HEK293 (cell line): ENCODE data around the gene CARNS1.

Experiments
- CTCF ChIP-seq: fragments of 450-650 bp; formaldehyde crosslinking; IDR thresholded peaks from 2 replicates; pipeline ENCODE4 v1.5.1; 2016; ENCODE audit warnings: missing biosample characterization, missing genetic modification characterization
- KLF1 ChIP-seq: fragments of 450-650 bp; formaldehyde crosslinking; IDR thresholded peaks from 2 replicates; pipeline ENCODE4 v1.5.1; 2016; ENCODE audit warnings: missing biosample characterization, missing genetic modification characterization
- MYNN ChIP-seq: fragments of 450-650 bp; formaldehyde crosslinking; IDR thresholded peaks from 2 replicates; pipeline ENCODE4 v1.5.1; 2016; ENCODE audit warnings: missing biosample characterization, missing genetic modification characterization, borderline replicate concordance
- PRDM4 ChIP-seq: fragments of 450-650 bp; formaldehyde crosslinking; IDR thresholded peaks from 2 replicates; pipeline ENCODE4 v1.5.1; 2017; ENCODE audit warnings: missing biosample characterization, missing genetic modification characterization
- SCRT1 ChIP-seq: fragments of 450-650 bp; formaldehyde crosslinking; IDR thresholded peaks from 2 replicates; pipeline ENCODE4 v1.5.1; 2016; ENCODE audit warnings: missing biosample characterization, missing genetic modification characterization, borderline replicate concordance
- TSHZ1 ChIP-seq: fragments of 450-650 bp; formaldehyde crosslinking; IDR thresholded peaks from 2 replicates; pipeline ENCODE4 v1.5.1; 2016; ENCODE audit warnings: missing biosample characterization, missing genetic modification characterization, borderline replicate concordance
- YY2 ChIP-seq: fragments of 450-650 bp; formaldehyde crosslinking; IDR thresholded peaks from 2 replicates; pipeline ENCODE4 v1.5.1; 2016; ENCODE audit warnings: missing biosample characterization, missing genetic modification characterization
- ZBTB26 ChIP-seq: fragments of 450-650 bp; formaldehyde crosslinking; optimal IDR thresholded peaks from 2 replicates; pipeline ENCODE3; 2016; ENCODE audit warnings: missing biosample characterization, mild to moderate bottlenecking, missing genetic modification characterization
- ZIC2 ChIP-seq: fragments of 450-650 bp; formaldehyde crosslinking; IDR thresholded peaks from 2 replicates; pipeline ENCODE4 v1.5.1; 2016; ENCODE audit warnings: missing biosample characterization, missing genetic modification characterization
- ZNF175 ChIP-seq: fragments of 450-650 bp; formaldehyde crosslinking; IDR thresholded peaks from 2 replicates; pipeline ENCODE4 v1.5.1; 2016; ENCODE audit warnings: missing biosample characterization, missing genetic modification characterization
- ZNF48 ChIP-seq: fragments of 450-650 bp; formaldehyde crosslinking; IDR thresholded peaks from 2 replicates; pipeline ENCODE4 v1.5.1; 2016; ENCODE audit warnings: missing biosample characterization, missing genetic modification characterization
- ZNF624 ChIP-seq: fragments of 450-650 bp; formaldehyde crosslinking; IDR thresholded peaks from 2 replicates; pipeline ENCODE4 v1.5.1; 2017; ENCODE audit warnings: missing biosample characterization, missing genetic modification characterization
- ZNF76 ChIP-seq: fragments of 450-650 bp; formaldehyde crosslinking; IDR thresholded peaks from 2 replicates; pipeline ENCODE4; 2016; ENCODE audit warnings: low read depth, missing biosample characterization, missing genetic modification characterization, borderline replicate concordance

- TF ChIP-seq CTCF, result no peak
- no peak for TF ChIP-seq SCRT1 (tag by site-specific recombination)
- no peak for TF ChIP-seq ZNF76 (tag by site-specific recombination)
- TF ChIP-seq PRDM4 (tag by site-specific recombination), result no peak
- no peak for TF ChIP-seq YY2 (tag by site-specific recombination)
- no peak for TF ChIP-seq KLF1
- TF ChIP-seq TSHZ1 (tag by site-specific recombination), result no peak
- no peak for TF ChIP-seq ZIC2 (tag by site-specific recombination)
- no peak for TF ChIP-seq ZNF175 (tag by site-specific recombination)
- TF ChIP-seq ZNF48 (tag by site-specific recombination), result no peak
- TF ChIP-seq ZNF624 (tag by site-specific recombination), result no peak
- TF ChIP-seq MYNN (tag by site-specific recombination), result no peak
- TF ChIP-seq ZBTB26 (tag by site-specific recombination), result no peak
These were observed 22.3 kb downstream of the CARNS1 start for GRCh38 chr11:67437809-67438157.
